Psoas muscle (tissue), 8 donors: ENCODE results near the gene CMTR2. TPM values are rescaled to one million over a fixed set of nuclear protein-coding genes. Genes with fewer than 3 reads are reported as not detected.

ENCODE experiments used
- ATAC-seq, 4 donors: fragments of 200-7000 bp; cut with Tn5 transposase; one replicate each; pipeline ENCODE4 v1.9.1; 2020; ENCODE audit warnings: moderate library complexity in 3 of 4, mild to moderate bottlenecking in 2 of 4
- DNase-seq, 2 donors: peaks; one replicate each; pipeline ENCODE4 v3.0.0-alpha.2; 2020
- H3K27ac ChIP-seq: fragments of 200-600 bp; one replicate; pipeline ENCODE4 v1.8.0; 2022
- H3K27me3 ChIP-seq, 3 donors: fragments of 200-600 bp in 1 of 3; one replicate each; pipeline versions ENCODE4 v1.6.1 to v1.8.0; 2013 to 2022; ENCODE audit warnings: low read length in 2 of 3, mild to moderate bottlenecking in 2 of 3, moderate library complexity in 1 of 3; ENCODE audit not compliant: insufficient read depth in 3 of 3
- H3K36me3 ChIP-seq, 2 donors: fragments of 200-600 bp in 1 of 2; one replicate each; pipeline versions ENCODE4 v1.6.1 to v1.8.0; 2013 to 2022; ENCODE audit warnings: low read depth in 1 of 2, mild to moderate bottlenecking in 1 of 2, moderate library complexity in 1 of 2; ENCODE audit not compliant: insufficient read depth in 1 of 2
- H3K4me1 ChIP-seq: fragments of 200-600 bp; one replicate; pipeline ENCODE4 v1.8.0; 2022
- H3K4me3 ChIP-seq: fragments of 200-600 bp; one replicate; pipeline ENCODE4 v1.8.0; 2022; ENCODE audit warnings: mild to moderate bottlenecking
- H3K9me3 ChIP-seq: fragments of 200-600 bp; one replicate; pipeline ENCODE4 v1.8.0; 2022
- CTCF ChIP-seq: fragments of 200-600 bp; IDR thresholded peaks from one replicate; pipeline ENCODE4 v1.8.0; 2022; ENCODE audit warnings: antibody characterized with exemption
- WGBS, 3 donors: extraction: QIAGEN DNeasy Blood & Tissue Kit; methylation state at CpG; one replicate each; pipeline versions ENCODE4 v1.1.6 to v1.1.7; 2013; 5-methylcytosine and 5-hydroxymethylcytosine counted together
- intact Hi-C, 2 donors: fragments of 100-400 bp; cut with DNase I; formaldehyde crosslinking; loops; one replicate each; pipeline versions ENCODE4 v1.11.0 to v1.14.2; 2022
- polyA plus RNA-seq, 3 donors: library from polyadenylated mRNA; stranded (reverse); fragments of 200-250 nt; gene quantifications; one replicate each; pipeline ENCODE4 v1.2.3, GENCODE V29; 2013
- total RNA-seq, 4 donors: library from RNA; stranded (reverse); fragmentation: NEBNext Ultra II Directional in 2 of 4; extraction: Animal tissue kit (Norgen Biotek cat#: 25700) in 2 of 4; gene quantifications; one replicate each; pipeline versions ENCODE4 v1.2.1 to v1.2.4, GENCODE V29; 2021 to 2023
- donor health status: healthy with polysubstance abuse.
- donor health status: DM: no; HTN: no; CAD: no; lungs with moderate emphysema.
- donor health status: Bipolar disorder and iron deficiency.
- donor health status: healthy.
- donor health status: DM: yes; HTN: yes; CAD: no.
- donor health status: DM: no; HTN: no; CAD: no.
- donor health status: DM: no; HTN: no; CAD: no.
- donor health status: DM: yes; HTN: yes; CAD: no.

Gene CMTR2
- total and polyA plus RNA-seq, 7 donors, result 4.3 to 15.8 (median 9.2) TPM

- H3K27me3 ChIP-seq, result no peaks in the 10 kb centered on the region
- no peak for DNase-seq
- no peak for ATAC-seq
- TF ChIP-seq CTCF, result no peak
- H3K27ac ChIP-seq, result no peak overlapping the region
- H3K4me1 ChIP-seq, result no peaks in the 10 kb centered on the region
- no peaks in the 10 kb centered on the region for H3K36me3 ChIP-seq
- H3K9me3 ChIP-seq, result no peaks in the 10 kb centered on the region
- WGBS, 3 donors, result 44 to 61% (median 47%) methylated on average over 1 of the region's 1 CpG
- H3K4me3 ChIP-seq, result no peak overlapping the region
- intact Hi-C loops, result no loop called here
Observed at GRCh38 chr16:71273384-71273783, 15.8 kb downstream of the CMTR2 start.

DNA sequence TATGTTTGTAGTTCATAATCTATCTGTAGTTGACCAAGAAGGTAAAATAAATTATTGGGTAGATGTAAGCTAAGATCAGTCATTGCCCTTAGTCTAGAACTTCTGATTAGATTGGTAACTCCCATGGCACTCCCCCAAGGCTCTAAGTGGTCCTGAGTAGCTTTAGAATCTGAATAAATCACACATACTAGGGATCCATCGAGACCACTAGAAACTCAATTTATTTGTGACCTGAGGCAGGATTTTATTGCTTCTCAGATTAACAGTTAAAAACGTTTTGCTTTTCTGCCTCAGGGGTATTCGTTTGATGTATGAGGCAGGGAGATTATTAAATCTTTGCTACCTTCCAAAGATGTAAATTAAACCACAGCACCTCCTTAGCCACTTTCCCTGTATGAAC, 24.9 kb downstream of the CMTR2 start:
- Histone ChIP-seq H3K27ac (no peak overlapping the region), H3K4me1 (no peaks in the 10 kb centered on the region), H3K36me3 (no peaks in the 10 kb centered on the region), H3K4me3 (no peak overlapping the region), H3K9me3 (no peaks in the 10 kb centered on the region), H3K27me3 (no peaks in the 10 kb centered on the region)
- no peak for TF ChIP-seq CTCF
- intact Hi-C loops, result no loop called here
- no peak for DNase-seq
- ATAC-seq, result no peak
- WGBS, 3 donors, result 43 to 47% (median 45%) methylated on average over 3 of the region's 3 CpGs

GRCh38 chr16:71263582-71263981, 25.6 kb downstream of the CMTR2 start:
- DNase-seq (no peak), ATAC-seq (no peak)
- TF ChIP-seq CTCF, result no peak
- Histone ChIP-seq H3K36me3 (no peaks in the 10 kb centered on the region), H3K27me3 (no peaks in the 10 kb centered on the region), H3K4me1 (no peaks in the 10 kb centered on the region), H3K4me3 (no peak overlapping the region), H3K9me3 (no peaks in the 10 kb centered on the region), H3K27ac (no peak overlapping the region)
- WGBS, 3 donors, result 85 to 90% (median 88%) methylated on average over 3 of the region's 3 CpGs
- intact Hi-C loops, result no loop called here

GRCh38 chr16:71262391-71262790, 26.8 kb downstream of the CMTR2 start:
- H3K4me3 ChIP-seq, result no peak overlapping the region
- no peak for ATAC-seq
- no peak for DNase-seq
- no peak overlapping the region for H3K27ac ChIP-seq
- no peaks in the 10 kb centered on the region for H3K4me1 ChIP-seq
- H3K36me3 ChIP-seq, result no peaks in the 10 kb centered on the region
- no peak for TF ChIP-seq CTCF
- 82 to 92% (median 82%) methylated on average over 5 of the region's 5 CpGs for WGBS, 3 donors
- intact Hi-C loops, result no loop called here
- H3K9me3 ChIP-seq, result no peaks in the 10 kb centered on the region
- no peaks in the 10 kb centered on the region for H3K27me3 ChIP-seq

GRCh38 chr16:71260995-71261394, 28.2 kb downstream of the CMTR2 start:
- no peak overlapping the region for H3K4me3 ChIP-seq
- no peak for TF ChIP-seq CTCF
- no peaks in the 10 kb centered on the region for H3K4me1 ChIP-seq
- no peaks in the 10 kb centered on the region for H3K9me3 ChIP-seq
- intact Hi-C loops, result no loop called here
- ATAC-seq (no peak), DNase-seq (no peak)
- H3K27ac ChIP-seq, result no peak overlapping the region
- no peaks in the 10 kb centered on the region for H3K27me3 ChIP-seq
- no peaks in the 10 kb centered on the region for H3K36me3 ChIP-seq
